ENCODE data around the gene CD14. TPM values are rescaled to one million over a fixed set of nuclear protein-coding genes. Genes with fewer than 3 reads are reported as not detected.

CD14 gene
- total and polyA plus RNA-seq, 2 donors (not counting 3 experiments of a cell fraction or from before 2014, with no cell fraction given) = 0.33 to 3.7 TPM

GRCh38 chr5:140590861-140591260, 42.1 kb downstream of the CD14 start:
- no peaks in the 10 kb centered on the region for H3K36me3 ChIP-seq (ENCODE audit: control insufficient read depth in 2 of 2, extremely low read depth in 1 of 2, insufficient read depth in 2 of 2, low read length in 2 of 2)
- ChIA-PET CTCF (no interaction called here), POLR2A (interaction anchor here (1.2 kb wide), 1 partner anchor 57 kb away, joined by 3 read pairs; the partner anchor contains the start of genes IK and NDUFA2)
- H2AFZ ChIP-seq (ENCODE audit: low read depth, low read length) = no peak overlapping the region
- no peak for DNase-seq (ENCODE audit: low read depth, low spot score)
- intact Hi-C loops (cut with micrococcal nuclease) = no loop called here
- no peaks in the 10 kb centered on the region for H3K27me3 ChIP-seq (ENCODE audit: control insufficient read depth in 2 of 2, insufficient read depth in 2 of 2, low read length in 2 of 2)
- H3K79me2 ChIP-seq (ENCODE audit: control insufficient read depth, insufficient read depth, low read length) = no peaks in the 10 kb centered on the region
- no peaks in the 10 kb centered on the region for H4K20me1 ChIP-seq (replicated peaks; ENCODE audit: control insufficient read depth, extremely low read depth, insufficient read depth, low read length)
- BruUV-seq (replicated peaks) = no TSS peak
- H3K4me3 ChIP-seq (replicated peaks in 1 of 3; ENCODE audit: insufficient read depth in 1 of 3, low read depth in 1 of 3, low read length in 3 of 3) = no peak overlapping the region
- no peak for FAIRE-seq
- H3K9me1 ChIP-seq (replicated peaks; ENCODE audit: control insufficient read depth, extremely low read depth, insufficient read depth, low read length) = no peaks in the 10 kb centered on the region
- no peak overlapping the region for H3K4me2 ChIP-seq (ENCODE audit: insufficient read depth, low read length)
- H3K9ac ChIP-seq (replicated peaks; ENCODE audit: extremely low read depth, insufficient read depth, low read length) = no peak overlapping the region
- dilution Hi-C loops (cut with MboI; ENCODE audit: extremely low pct_ligation_motif_present, low sequenced_read_pairs) = no loop called here
- no peak overlapping the region for H3K27ac ChIP-seq (ENCODE audit: insufficient read depth, low read depth, low read length)
- no peak for TF ChIP-seq EZH2 (IDR thresholded peaks at IDR 0.05; ENCODE audit: borderline replicate concordance, low read depth, low read length, severe bottlenecking)
- TF ChIP-seq POLR2AphosphoS5 (IDR thresholded peaks at IDR 0.05; ENCODE audit: insufficient read depth, low read depth, low read length) = no peak
- no peak for TF ChIP-seq JUN (IDR thresholded peaks at IDR 0.05; ENCODE audit: borderline replicate concordance, insufficient read depth, insufficient read length, low read depth)
- TF ChIP-seq GATA2 (IDR thresholded peaks at IDR 0.05; ENCODE audit: insufficient read depth, insufficient read length, low read depth, low read length) = no peak
- TF ChIP-seq MAX (IDR thresholded peaks at IDR 0.05; ENCODE audit: insufficient read depth, insufficient read length) = no peak
- no peak for TF ChIP-seq MYC (IDR thresholded peaks at IDR 0.05; ENCODE audit: low read depth, low read length)
- TF ChIP-seq CTCF (IDR thresholded peaks at IDR 0.05; ENCODE audit: extremely low read depth in 1 of 2, insufficient read depth in 1 of 2, low read depth in 1 of 2, low read length in 2 of 2) = no peak
- H3K9me3 ChIP-seq (replicated peaks; ENCODE audit: control insufficient read depth, insufficient read depth, low read length) = no peaks in the 10 kb centered on the region
- peaks cover 23% of the 10 kb centered on the region for H3K4me1 ChIP-seq (ENCODE audit: control insufficient read depth, extremely low read depth, insufficient read depth, low read length)

All from endothelial cell of umbilical vein (primary cell).